ENCODE measurements around the gene IDH3G.

GRCh38 chrX:153827016-153827415 lies 32.8 kb upstream of the IDH3G start:
- TF ChIP-seq CTCF (IDR thresholded peaks at IDR 0.05) (no peak), POLR2A (IDR thresholded peaks at IDR 0.05) (no peak), POLR2AphosphoS5 (IDR thresholded peaks at IDR 0.05) (no peak)
